GM19467 (cell line): Measurements from ENCODE around the gene RGL1.
"Not testable (repeated sequence)": the region's sequence is repeated elsewhere in the genome, so short reads cannot be mapped to it uniquely, and the experiment has no call there.

Source experiments
- ATAC-seq: cut with Tn5 transposase; IDR thresholded peaks from one replicate; pipeline ENCODE4 v1.9.1; 2021; ENCODE audit warnings: mild to moderate bottlenecking, moderate library complexity; ENCODE audit not compliant: unreplicated experiment

RGL1 gene

DNA sequence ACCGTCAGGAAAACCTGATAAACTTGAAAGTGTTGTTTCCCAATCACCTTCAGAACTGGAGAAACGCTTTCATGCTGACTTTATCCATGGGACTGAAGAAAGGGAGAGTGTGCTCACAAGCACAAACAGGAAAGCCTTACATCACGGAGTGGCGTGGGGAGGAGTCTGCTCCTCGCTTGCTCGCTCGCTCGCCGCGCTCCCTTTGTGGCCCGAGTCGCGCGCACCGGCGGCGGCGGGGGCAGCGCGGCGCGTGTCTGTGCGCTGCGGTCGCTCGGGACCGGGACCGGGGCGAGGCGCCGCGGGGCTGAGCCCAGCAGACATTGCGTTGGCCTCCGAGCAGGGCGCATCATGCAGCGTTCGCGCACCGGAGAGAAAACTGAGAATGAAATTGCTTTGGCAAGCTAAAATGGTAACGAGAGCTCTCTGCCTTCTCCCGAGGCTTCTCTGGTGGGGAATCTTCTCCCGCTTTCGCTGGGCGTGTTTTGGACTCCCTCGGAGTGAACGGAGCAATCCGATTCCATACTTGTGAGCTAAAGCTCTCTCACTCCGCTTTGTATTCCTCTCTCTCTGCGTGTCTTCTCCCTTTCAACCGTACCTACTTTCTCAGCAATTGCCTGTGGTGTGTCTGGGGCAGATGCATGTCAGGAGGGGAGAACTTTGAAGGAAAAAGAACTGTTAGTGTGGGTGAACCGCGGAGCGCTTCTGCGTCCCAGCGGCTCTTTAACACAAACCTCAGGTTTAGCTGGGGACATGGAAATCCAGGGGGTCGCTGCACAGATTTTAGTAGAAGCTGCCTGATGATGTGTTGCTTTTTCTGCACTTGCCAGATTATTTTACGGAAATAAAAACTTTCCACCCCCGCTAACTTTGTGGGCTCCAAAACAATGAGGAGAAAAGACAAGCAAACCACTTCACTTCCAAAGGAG lies at the start of gene RGL1:
TSS of gene RGL1 (plus strand) at position 205 of the 926 bp plus-strand sequence. CDS start at position 383, 178 bp downstream.
- ATAC-seq: peak; percentile 47

DNA sequence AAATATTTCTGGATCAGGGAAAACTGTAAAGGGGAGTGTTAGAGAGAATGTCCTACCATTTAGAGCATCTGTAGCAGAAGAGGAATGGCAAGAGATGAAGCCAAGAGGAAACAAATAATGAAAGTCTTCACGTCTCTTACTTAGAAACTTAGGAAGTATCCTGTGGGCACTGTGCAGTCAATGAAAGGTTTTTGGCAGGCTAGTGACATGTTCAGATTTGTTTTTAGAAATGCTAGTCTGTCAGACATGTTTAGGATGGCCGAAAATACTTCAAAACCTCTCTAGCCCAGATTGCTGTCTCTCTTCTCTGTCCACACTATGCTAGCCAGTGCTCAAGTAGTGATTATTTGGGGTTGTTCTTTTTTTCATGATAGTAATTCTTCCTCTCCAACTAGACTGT lies 48.6 kb upstream of the RGL1 start:
- no peak for ATAC-seq

DNA sequence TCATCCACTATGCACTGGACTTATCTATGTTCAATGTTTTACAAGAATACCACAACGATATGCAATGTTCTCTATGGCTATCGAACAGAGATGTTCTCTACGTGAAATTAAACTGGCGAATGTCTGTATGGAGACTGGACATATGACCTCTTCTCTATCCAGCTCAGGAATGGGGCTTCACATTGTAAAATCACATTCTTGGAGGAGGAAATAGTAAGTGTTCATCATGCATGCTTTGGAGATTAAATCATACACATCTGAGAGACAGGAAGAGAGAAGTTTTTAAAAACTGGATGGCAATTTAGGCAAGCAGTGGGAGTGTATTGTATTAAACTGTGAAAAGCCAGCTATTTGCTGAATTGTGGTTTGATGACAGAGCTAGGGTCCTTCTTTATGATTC lies 47.9 kb upstream of the RGL1 start:
- ATAC-seq: no peak

DNA sequence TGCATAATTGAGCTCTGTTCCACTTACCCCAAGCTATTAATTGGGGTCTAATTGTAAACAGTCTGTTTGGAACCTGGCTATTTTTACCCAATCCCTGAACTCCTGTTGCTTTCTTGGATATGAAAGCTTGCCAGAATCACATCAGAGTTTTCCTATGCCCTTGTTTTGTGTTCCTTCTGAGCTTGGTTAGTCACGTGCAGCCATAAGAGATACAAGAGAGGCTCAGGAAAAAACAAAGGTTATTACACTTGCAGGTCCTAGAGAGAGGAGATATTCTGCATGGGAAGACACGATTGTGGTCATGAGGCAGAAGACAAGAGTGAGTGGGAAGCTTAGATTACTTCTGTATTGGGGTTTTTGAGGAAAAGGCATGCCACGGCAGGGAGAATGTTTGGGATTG lies 46.0 kb upstream of the RGL1 start:
- no peak for ATAC-seq

DNA sequence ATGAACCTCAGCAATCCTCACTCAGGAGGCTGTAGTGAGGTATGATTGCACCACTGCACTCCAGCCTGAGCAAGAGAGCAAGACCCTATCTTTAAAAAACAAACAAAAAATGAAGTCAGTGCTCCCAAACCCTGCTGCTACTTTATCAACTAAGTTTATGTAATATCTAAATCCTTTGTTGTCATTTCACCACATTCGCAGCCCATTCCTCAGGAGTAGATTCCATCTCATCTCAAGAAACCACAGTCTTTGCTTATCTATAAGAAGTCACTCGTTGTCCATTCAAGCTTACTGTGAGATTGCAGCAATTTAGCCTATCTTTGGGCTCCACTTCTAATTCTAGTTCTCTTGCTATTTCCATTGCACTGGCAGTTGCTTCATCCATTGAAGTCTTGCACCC lies 44.3 kb upstream of the RGL1 start:
- no peak for ATAC-seq

DNA sequence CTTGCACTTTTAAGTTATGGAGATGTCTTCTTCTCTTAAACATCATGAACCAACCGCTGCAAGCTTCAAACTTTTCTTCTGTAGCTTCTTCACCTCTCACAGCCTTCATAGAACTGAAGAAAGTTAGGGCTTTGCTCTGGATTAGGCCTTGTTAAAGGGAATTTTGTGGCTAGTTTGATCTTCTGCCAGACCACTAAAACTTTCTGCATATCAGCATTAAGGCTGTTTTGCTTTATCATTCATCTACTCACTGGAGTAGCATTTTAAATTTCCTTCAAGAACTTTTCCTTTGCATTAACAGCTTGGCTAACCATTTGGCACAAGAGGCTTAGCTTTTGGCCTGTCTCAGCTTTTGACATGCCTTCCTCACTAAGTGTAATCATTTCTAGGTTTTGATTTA lies 43.0 kb upstream of the RGL1 start:
- no peak for ATAC-seq

DNA sequence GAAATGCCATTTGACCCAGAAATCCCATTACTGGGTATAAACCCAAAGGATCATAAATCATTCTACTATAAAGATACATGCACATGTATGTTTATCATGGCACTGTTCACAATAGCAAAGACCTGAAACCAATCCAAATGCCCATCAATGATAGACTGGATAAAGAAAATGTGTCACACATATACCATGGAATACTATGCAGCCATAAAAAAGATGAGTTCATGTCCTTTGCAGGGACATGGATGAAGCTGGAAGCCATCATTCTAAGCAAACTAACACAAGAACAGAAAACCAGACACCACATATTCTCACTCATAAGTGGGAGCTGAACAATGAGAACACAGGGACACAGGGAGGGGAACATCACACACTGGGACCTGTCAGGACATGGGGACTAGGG lies 42.1 kb upstream of the RGL1 start:
- not testable (repeated sequence) for ATAC-seq

DNA sequence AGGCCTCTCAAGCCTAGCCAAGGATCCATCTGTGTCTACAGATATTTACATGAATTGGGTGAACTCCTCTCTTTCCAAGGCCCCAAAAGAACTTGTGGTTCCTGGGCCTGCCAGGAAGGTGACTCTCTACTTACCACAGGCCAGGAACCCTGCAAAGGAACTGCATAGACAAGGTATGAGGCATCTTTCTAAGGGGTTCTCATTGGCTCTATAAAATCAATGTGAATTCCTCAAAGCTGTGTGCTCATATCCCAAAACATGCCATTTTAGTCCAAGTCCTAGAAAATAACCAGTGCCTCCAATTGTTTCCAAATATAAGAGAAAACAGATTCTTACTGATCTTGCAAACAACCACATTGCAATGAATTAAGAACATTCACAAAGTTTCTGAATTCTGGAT lies 39.9 kb upstream of the RGL1 start:
- ATAC-seq: no peak

DNA sequence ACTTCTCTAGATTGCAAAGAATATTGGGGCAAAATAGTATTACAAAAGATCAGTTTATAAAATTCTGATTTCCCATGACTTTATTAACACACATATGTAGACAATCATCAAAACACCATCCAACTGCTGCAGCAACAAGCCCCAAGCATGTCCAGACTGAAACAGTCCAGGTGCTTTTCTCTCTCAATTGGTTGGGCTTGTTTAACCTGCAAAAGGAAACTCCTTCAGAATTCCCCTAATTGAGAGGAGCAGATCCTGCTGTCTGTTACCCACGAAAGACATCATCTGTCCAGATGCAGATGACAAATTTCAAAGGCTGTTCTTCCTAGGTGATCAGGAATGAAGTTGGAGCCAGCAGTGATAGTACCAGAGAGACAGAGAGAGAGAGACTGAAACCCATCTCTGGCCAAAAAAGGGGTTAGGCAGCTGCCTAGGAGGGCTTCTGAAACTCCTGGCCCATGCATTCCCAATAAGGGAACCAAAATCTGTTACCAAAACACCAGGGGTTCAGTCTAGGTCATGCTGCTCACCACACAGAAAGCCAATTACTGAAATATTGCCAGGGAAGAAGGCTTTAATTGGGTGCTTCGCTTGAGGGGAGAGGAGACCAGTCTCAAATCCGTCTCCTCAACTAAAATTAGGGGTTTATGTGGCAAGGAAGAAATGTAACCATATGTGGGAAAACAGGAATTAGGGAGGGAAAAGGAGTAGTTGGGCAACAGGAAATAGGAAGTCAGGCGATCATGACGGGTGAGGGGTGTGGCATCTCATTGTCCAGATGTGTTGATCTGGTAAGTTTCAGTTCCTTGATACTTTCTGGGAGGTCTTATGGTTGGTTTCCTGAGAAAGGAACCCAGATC lies 34.7 kb upstream of the RGL1 start:
- ATAC-seq: no peak

DNA sequence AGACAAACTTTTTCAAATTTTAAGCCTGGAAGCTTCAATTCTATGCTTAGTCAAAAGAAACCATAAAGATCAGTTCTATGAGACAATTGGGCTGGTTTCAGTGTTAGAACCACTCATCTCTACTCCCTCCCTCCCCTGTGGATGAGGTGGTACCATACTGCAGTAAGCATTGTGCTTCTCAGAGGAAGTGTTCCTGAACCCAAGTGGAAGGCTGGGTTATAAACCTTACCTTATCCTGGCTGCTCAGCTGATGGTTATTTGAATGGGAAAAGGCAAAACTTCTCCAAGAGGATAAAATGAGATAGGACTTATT lies 34.1 kb upstream of the RGL1 start:
- ATAC-seq: no peak

DNA sequence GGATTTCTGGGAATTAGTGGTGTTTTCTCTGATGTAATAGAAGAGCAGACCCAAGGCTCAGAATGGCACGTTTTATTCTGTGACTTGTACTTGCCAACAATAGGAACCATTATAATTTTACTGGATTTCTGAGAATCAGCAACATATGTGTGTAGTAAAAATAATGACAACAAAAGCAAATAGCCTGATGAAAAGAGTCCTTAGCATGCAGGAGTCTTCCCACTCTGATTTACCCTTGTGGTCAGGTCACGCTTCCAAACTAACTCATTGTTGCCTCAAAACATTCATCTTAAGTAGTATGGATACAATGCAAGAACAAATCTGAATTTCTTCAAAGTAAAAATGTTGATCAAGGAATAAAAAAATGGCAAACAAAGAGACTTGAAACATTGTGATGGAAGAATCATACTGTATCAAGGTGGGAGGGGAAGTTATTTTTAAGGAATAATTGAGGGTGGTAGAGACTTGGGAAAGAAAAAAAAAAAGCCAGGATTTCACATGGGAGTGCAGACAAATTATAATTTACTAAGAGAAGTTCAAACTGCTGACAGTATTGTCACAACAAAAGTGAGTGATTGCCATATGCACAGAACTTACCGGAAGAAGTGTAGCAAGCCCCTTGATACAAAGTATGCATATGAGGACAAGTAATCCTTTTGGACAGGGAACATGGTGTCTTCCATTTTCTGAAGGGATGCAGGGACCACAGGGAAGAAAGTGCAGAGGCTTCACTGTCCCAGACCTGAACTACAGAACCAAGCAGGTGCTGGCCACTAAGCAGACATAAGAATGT lies 31.2 kb upstream of the RGL1 start:
- no peak for ATAC-seq

DNA sequence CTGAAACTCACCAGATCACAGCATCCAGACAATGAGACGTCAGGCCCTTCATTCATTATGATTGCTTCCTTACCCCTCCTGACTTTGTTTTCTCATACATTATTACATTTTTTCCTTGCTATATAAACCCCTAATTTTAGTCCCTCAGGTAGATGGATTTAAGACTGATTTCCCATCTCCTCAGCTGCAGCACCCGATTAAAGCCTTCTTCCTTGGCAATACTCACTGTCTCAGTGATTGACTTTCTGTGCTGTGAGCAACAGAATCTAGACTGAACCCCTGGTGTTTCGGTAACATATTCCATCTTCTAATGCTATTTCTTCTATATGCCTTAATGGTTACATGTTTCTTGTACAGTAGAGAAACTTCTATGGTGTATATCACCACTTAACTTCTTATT lies 30.0 kb upstream of the RGL1 start:
- ATAC-seq: no peak

DNA sequence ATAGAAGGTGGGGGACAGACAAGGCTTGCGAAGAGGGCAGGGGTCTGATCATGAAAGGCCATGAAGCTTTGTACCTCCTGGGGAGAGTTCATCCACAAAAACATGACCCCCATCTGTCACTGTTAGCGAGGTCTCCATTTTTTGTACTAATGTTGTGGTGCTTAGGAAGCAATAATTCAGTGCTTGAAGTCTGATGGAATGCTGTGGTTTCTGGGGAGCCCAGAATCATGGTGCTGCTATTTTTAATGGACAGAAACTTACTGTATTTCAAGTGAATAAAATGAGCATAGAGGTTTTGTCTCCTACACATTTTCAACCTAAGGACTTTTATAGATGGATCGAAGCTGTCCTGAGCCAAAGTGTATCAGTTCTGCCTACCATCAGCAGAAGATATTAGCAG lies 28.2 kb upstream of the RGL1 start:
- no peak for ATAC-seq

DNA sequence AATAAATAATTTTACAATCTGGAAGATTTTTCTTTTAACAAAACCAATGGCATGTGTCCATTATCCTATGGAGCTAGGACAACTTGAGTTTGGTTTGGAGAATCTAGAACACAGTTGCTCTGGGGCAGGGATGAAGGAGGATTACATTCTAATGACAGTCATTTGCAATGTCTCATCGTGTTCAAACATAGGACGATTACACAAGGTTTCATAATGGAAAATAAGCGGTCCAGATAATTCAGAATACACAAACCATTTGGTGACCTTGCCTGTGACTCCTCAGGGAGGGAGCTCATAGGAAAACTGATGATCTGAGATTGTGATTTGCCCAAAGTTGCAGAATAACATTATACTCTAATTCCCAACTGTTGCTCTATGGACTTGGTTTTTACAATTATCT lies 27.6 kb upstream of the RGL1 start:
- ATAC-seq: no peak

DNA sequence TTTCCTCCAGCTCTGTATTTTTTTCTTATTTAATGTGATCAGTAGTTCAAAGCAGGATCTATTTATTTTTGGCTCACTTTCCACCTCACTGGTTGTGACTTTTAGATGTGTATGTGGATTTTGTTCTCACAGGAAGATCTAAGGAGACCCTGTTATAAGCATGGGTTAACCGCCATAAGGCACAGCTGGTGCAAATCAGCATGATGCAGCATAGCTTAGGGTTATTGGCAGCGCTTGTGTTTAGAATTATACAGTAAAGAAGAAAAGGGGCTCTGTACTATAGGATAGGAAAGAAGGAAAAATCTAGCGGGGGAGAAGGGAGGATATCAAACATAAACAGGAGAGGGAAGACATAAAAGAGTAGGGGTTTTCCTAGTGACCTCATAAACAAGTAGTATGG lies 26.9 kb upstream of the RGL1 start:
- no peak for ATAC-seq

DNA sequence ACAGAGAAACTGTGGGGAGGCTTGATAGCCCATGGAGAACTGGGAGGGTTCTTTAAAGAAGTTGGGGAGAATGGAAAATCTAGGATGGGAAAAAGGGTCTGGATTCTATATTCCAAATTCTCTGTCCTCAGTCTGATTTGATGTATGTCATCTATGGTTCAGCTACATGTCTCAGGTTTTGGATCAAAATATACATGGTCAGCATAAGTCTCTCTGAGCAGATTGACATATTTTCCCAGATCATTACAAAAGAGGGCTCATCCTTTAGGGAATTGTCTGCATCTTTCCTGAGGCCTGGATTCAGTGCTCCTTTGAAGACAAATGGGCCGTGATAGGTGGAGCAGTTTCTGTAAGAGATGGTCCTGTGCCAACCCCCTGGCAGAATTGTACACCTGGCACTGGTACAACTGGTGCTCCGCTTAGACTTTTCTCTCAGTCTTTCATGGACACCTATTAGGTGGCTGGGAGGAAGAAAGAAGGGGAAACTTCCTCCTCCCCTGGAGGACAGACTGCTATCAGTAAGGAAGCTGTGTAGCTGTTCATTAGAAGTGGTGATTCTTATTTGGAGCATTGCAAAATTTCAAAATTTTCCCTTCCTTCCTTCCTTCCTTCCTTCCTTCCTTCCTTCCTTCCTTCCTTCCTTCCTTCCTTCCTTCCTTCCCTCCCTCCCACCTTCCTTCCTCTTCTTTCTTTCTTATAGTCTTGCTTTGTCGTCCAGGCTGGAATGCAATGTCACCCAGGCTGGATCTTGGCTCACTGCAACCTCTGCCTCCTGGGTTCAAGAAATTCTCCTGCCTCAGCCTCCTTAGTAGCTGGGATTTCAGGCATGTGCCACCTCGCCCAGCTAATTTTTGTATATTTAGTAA lies 26.1 kb upstream of the RGL1 start:
- ATAC-seq: no peak

DNA sequence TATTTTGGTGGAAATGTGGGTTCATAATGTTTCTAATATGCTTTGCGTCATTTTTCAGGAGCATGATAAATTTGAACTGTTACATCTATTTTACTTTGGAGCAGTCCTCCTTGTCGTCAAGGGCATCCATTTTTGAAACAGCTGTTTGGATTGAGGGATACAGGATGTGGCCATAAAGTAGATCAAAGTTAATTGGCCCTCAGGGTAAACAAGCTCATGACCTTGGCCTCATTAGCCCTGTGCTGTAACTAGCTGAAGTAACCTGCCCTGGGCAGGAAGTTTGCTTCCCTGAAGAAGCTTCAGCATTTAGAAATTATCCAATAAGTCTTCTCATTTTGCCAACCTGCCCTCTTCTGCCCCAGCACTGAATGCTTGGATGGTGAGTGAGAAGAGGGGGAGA lies 24.8 kb upstream of the RGL1 start:
- ATAC-seq: no peak

DNA sequence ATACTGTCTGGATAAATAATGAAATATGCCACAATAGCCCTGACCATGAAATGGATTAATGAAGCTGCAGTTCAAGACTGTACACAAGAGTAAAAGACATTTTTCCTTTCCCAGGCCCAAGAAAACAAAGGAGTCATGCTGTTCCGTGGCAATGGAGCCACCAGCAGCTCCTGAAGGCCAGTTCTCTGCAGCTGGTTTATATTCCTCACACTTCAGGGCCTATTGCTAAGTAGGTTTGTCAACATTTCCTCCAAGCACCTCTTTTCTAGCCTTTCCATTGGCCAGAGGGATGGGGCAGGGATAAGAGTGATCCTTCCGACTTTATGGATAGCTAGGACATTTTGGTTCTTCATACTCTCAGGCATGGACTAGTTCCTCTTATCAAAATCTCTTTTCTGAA lies 24.2 kb upstream of the RGL1 start:
- no peak for ATAC-seq

DNA sequence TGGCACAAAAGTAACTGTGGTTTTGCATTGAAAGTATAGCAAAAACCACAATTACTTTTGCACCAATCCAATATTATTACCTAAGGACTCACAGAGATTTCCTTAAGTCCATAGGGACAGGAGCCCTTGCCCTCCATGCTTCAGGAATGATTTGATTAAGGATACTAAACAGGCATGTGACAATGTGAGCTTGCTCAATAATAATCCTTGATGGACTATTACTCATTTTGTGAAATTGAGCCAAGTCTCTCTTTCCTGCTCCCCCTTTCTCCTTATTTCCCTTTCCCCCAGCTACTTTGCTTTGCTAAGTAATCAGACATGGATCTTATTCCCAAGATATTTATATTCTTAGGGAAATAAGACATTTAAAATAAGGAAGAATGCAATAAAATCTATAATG lies 21.6 kb upstream of the RGL1 start:
- ATAC-seq: no peak
